Articular chondrocyte of knee joint (primary cell): ENCODE data around the gene PLIN1. TPM values are rescaled to one million over a fixed set of nuclear protein-coding genes. Genes with fewer than 3 reads are reported as not detected.

Experiments used
- small RNA-seq: library from RNA; depleted of rRNA; stranded (forward); fragments of <200 nt; gene quantifications from one replicate; pipeline ENCODE3, GENCODE V24; 2012
- total RNA-seq: library from RNA; depleted of rRNA; stranded (reverse); fragments of >200 nt; gene quantifications from 2 replicates; pipeline ENCODE4 v1.2.3, GENCODE V29; 2012

PLIN1 gene, protein sequence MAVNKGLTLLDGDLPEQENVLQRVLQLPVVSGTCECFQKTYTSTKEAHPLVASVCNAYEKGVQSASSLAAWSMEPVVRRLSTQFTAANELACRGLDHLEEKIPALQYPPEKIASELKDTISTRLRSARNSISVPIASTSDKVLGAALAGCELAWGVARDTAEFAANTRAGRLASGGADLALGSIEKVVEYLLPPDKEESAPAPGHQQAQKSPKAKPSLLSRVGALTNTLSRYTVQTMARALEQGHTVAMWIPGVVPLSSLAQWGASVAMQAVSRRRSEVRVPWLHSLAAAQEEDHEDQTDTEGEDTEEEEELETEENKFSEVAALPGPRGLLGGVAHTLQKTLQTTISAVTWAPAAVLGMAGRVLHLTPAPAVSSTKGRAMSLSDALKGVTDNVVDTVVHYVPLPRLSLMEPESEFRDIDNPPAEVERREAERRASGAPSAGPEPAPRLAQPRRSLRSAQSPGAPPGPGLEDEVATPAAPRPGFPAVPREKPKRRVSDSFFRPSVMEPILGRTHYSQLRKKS
- total RNA-seq, result 0.91 and 1.2 TPM in 2 replicates

DNA sequence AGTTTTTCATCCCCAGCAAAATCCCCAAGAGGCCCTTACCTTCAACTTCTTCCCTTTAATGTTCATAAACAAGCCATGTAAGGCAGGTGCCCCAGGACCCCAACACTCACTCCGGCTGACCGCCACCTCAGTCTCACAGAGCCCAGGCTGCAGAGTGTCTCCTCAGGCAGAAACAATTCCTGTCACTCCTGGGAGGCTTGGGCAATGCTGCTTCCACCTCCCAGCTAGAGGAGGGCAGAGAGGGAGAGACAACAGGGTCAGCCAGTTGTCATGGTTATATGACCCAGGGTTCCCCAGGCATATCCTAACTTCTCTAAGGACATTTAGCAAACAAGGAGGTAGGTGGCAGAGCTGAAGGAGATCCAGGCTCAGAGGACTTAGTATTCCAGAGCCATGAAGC lies at the start of gene PLIN1:
PLIN1 (minus strand) TSS at position 156 of the 400 bp plus-strand sequence. CDS start 1,878 bp downstream, outside the sequence.

DNA sequence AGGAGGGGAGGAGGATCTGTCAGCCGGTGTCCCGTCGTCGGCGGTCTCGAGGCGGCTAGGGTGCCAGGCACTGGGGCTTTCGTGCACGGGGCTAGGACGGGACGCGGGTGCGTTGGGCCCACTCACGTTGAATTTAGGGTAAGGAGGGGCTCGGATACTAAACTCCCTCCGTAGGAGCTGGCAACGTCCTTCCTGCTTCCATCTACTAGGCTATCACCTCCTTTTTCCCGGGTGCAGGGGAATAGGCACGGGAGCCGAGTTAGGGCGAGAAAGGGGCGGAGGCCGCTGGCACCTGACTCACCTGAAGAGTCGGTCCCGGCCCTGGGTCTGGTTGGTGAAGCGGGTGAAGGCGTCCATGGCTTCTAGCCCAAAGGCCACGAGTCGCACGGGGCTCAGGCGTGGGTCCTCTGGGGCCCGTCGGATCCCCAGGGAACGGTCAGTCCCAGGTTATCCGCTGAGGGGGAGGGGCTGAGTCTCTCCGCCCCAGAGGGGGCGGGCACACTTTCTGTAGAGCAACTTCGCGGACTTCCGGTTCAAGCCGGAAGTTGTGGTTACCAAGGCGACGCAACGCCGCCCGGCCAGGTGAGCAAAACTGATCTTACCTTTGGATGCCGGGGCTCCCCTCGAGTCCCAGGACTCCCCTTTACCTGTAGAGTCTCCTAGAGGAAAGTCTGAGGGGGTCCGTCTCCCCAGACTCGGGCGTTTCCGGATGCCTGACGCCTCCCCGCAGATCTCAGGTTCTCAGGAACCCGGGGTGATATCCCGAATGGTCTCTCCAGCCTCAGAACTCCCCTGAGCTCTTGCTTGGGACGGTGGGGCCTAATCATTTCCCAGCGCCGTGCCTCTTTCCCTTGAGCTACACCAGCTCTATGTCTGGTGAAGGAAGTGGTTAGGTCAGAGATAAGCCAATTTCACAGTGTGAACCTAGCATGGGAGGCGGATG lies 11.4 kb upstream of the PLIN1 start, which contains the start of the genes PEX11A and WDR93:
PEX11A (minus strand) TSS at position 479 of the 943 bp plus-strand sequence; CDS start at position 357, 122 bp downstream.
WDR93 (plus strand) TSS at position 536 of the 943 bp plus-strand sequence. CDS start 10,936 bp downstream, outside the sequence.

DNA sequence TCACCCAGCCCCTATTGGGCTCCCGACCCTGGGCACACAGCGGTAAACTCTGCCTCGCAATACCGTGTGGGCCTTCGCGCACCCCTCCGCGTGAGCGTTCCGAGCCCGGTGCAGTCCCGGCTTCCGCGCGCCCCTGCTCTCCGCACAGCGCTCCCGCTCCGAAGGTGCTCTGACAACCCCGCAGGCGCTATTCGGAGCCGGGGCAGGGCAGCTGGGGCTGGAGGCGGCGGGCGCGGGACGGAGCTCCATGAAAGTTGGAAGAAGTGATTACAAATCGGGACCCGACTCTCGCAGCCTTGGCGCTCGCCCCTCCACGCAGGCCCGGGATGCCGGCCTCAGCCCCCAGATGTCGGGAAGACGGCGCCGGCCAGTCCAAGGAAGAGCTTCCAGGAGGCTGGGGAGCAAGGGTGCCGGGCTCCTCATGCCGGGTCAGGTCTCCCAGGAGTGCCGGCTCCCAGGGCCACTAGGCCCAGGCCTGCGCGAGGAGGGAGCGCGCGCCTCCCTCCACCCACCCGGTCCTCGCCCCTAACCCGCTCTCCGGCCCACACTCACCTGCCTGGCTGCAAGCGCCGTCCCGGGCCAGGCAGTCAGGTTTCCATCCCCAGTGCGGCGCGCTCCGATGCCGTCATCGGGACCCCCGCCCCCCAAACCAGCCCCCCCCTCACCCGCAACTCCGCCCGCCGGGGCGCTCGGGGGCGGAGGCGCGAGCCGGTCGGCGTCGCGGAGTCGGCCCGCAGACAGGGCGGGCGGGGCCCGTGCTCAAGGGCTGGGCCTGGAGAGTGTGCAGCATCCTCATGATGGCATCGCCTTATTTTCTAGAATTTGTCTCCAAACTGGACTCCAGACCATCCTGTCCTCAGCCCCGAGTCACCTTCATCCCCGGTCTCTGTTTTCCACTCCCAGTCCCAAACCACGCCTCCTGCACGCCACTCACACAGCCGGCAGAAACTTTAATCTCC lies 24.0 kb downstream of the PLIN1 start, which contains the start of gene KIF7:
KIF7 (minus strand) TSS at position 621 of the 959 bp plus-strand sequence. CDS start 2,537 bp downstream, outside the sequence.

Small RNA genes within 50 kb of the gene (small RNA-seq; reads per million reads assigned to genes)
- gene RNU6-132P, result not detected

Other genes with a start within 250 kb of the PLIN1 start
- gene RHCG, start 182.8 kb downstream of the PLIN1 start, total RNA-seq, result not detected in 2 replicates
- gene TICRR, start 103.9 kb downstream of the PLIN1 start, total RNA-seq, result 2.4 and 2.9 TPM in 2 replicates
- gene KIF7, start 23.9 kb downstream of the PLIN1 start, total RNA-seq, result 21.9 and 22.0 TPM in 2 replicates
- gene PEX11A, start 11.4 kb upstream of the PLIN1 start, total RNA-seq, result 5.1 and 10.8 TPM in 2 replicates
- 0.26 and 0.32 TPM in 2 replicates for gene WDR93, start 11.4 kb upstream of the PLIN1 start, total RNA-seq
- gene MESP1, start 71.9 kb upstream of the PLIN1 start, total RNA-seq, result 0.26 and 0.43 TPM in 2 replicates
- gene MESP2, start 97.0 kb upstream of the PLIN1 start, total RNA-seq, result 0.32 and 0.78 TPM in 2 replicates
- gene ANPEP, start 135.5 kb upstream of the PLIN1 start, total RNA-seq, result 45.5 and 56.2 TPM in 2 replicates
- 61.3 and 84.5 TPM in 2 replicates for gene AP3S2, start 214.6 kb upstream of the PLIN1 start, total RNA-seq
- 17.0 and 17.2 TPM in 2 replicates for gene ARPIN, start 233.6 kb upstream of the PLIN1 start, total RNA-seq